HepG2 (cell line): ENCODE data around the gene RAB2B. TPM values are rescaled to one million over a fixed set of nuclear protein-coding genes. Genes with fewer than 3 reads are reported as not detected.

ENCODE experiments used
- ATF7 ChIP-seq, 2 experiments: fragments of 450-650 bp in 1 of 2; sonication (generic) in 1 of 2; formaldehyde crosslinking in 1 of 2; IDR thresholded peaks; 2 replicates each; pipeline versions ENCODE4 v1.4.0 to v1.6.1; 2016 to 2020; ENCODE audit warnings: antibody characterized with exemption in 1 of 2, mild to moderate bottlenecking in 1 of 2, missing genetic modification reagents in 1 of 2
- CBX1 ChIP-seq: IDR thresholded peaks from one replicate; pipeline ENCODE4 v1.6.1; 2016; ENCODE audit warnings: antibody characterized with exemption, low read depth
- CBX5 ChIP-seq: sonication (generic); formaldehyde crosslinking; IDR thresholded peaks from 2 replicates; pipeline ENCODE4 v1.4.0; 2020; ENCODE audit warnings: missing genetic modification reagents, borderline replicate concordance
- CEBPG ChIP-seq: IDR thresholded peaks from 2 replicates; pipeline ENCODE4 v1.6.1; 2016
- HINFP ChIP-seq: sonication (generic); formaldehyde crosslinking; IDR thresholded peaks from 2 replicates; pipeline ENCODE4 v1.4.0; 2020; ENCODE audit warnings: low read depth, mild to moderate bottlenecking, missing genetic modification reagents
- HNF1A ChIP-seq, 2 experiments: sonication (generic) in 1 of 2; formaldehyde crosslinking in 1 of 2; IDR thresholded peaks; 2 replicates each; pipeline versions ENCODE4 v1.4.0 to v1.6.1; 2016 to 2020; ENCODE audit warnings: borderline replicate concordance in 1 of 2, low read depth in 1 of 2, mild to moderate bottlenecking in 1 of 2, missing genetic modification reagents in 1 of 2
- JUND ChIP-seq: sonication (generic); formaldehyde crosslinking; IDR thresholded peaks from 2 replicates; pipeline ENCODE4 v1.8.0; 2022; ENCODE audit warnings: mild to moderate bottlenecking, missing genetic modification reagents
- KDM4B ChIP-seq: sonication (generic); formaldehyde crosslinking; IDR thresholded peaks from 2 replicates; pipeline ENCODE4 v1.4.0; 2020; ENCODE audit warnings: missing genetic modification reagents
- MED8 ChIP-seq: sonication (generic); formaldehyde crosslinking; IDR thresholded peaks from 2 replicates; pipeline ENCODE4 v1.8.1; 2023; ENCODE audit warnings: mild to moderate bottlenecking, missing genetic modification reagents; ENCODE audit not compliant: insufficient replicate concordance
- MTF2 ChIP-seq: sonication (generic); formaldehyde crosslinking; IDR thresholded peaks from 2 replicates; pipeline ENCODE4 v1.5.0; 2020; ENCODE audit warnings: missing genetic modification reagents, borderline replicate concordance
- NCOA1 ChIP-seq: sonication (generic); formaldehyde crosslinking; IDR thresholded peaks from 2 replicates; pipeline ENCODE4 v1.9.0; 2021; ENCODE audit warnings: missing genetic modification reagents
- NFYC ChIP-seq: IDR thresholded peaks from 2 replicates; pipeline ENCODE4 v1.6.1; 2016; ENCODE audit warnings: missing genetic modification reagents, missing compliant biosample characterization
- POLR2G ChIP-seq: fragments of 200-400 bp; formaldehyde crosslinking; IDR thresholded peaks from 2 replicates; pipeline ENCODE4 v1.6.1; 2018; ENCODE audit warnings: mild to moderate bottlenecking, low read depth, low read length, moderate library complexity
- SETDB1 ChIP-seq: sonication (generic); formaldehyde crosslinking; IDR thresholded peaks from 2 replicates; pipeline ENCODE4 v1.5.1; 2020; ENCODE audit warnings: missing genetic modification reagents, mild to moderate bottlenecking, borderline replicate concordance
- SOX5 ChIP-seq: IDR thresholded peaks from 2 replicates; pipeline ENCODE4 v1.6.1; 2016; ENCODE audit warnings: borderline replicate concordance
- SP4 ChIP-seq: sonication (generic); formaldehyde crosslinking; IDR thresholded peaks from 2 replicates; pipeline ENCODE4 v1.8.1; 2023; ENCODE audit warnings: mild to moderate bottlenecking, missing genetic modification reagents
- SP5 ChIP-seq: IDR thresholded peaks from 2 replicates; pipeline ENCODE4 v1.6.1; 2016; ENCODE audit warnings: low read depth, borderline replicate concordance
- SRSF1 ChIP-seq: fragments of 200-400 bp; formaldehyde crosslinking; optimal IDR thresholded peaks from 2 replicates; pipeline ENCODE3; 2017; ENCODE audit warnings: mild to moderate bottlenecking, low read depth, low read length, moderate library complexity
- U2AF2 ChIP-seq: fragments of 200-400 bp; formaldehyde crosslinking; IDR thresholded peaks from 2 replicates; pipeline ENCODE4 v1.6.1; 2017; ENCODE audit warnings: low read depth, mild to moderate bottlenecking, low read length
- YY1 ChIP-seq: IDR thresholded peaks from 2 replicates; pipeline ENCODE4 v1.6.1; 2011; ENCODE audit warnings: low read length, low read depth, moderate library complexity, mild to moderate bottlenecking; ENCODE audit not compliant: insufficient read depth, insufficient replicate concordance
- ZNF251 ChIP-seq: sonication (generic); formaldehyde crosslinking; IDR thresholded peaks from 2 replicates; pipeline ENCODE4 v1.9.0; 2021; ENCODE audit warnings: mild to moderate bottlenecking, missing genetic modification reagents
- ZNF644 ChIP-seq: IDR thresholded peaks from 2 replicates; pipeline ENCODE4 v1.6.1; 2016; ENCODE audit warnings: low read depth
- polyA plus RNA-seq, 8 experiments: library from polyadenylated mRNA; depleted of rRNA in 3 of 8; stranded (reverse) in 7 of 8; unstranded in 1 of 8; fragments of >200 nt; fragmentation: Illumina TruSeq in 4 of 8; extraction: Trizol in 4 of 8; gene quantifications; 2 replicates each; pipeline versions ENCODE4 v1.2.1 to v1.2.3, GENCODE V29; 2011 to 2016; ENCODE audit warnings: low read depth in 4 of 8, missing spikeins in 1 of 8, mixed read lengths in 1 of 8; ENCODE audit not compliant: insufficient read depth in 1 of 8
- total RNA-seq, 5 experiments: library from RNA; depleted of rRNA; stranded (reverse); fragments of >200 nt; fragmentation: Illumina TruSeq; extraction: Trizol; gene quantifications; 2 replicates each; pipeline ENCODE4 v1.2.3, GENCODE V29; 2016; ENCODE audit warnings: low read depth in 1 of 5
- TF ChIP-seq, protein P1 (sequence below): sonication (generic); formaldehyde crosslinking; IDR thresholded peaks from 2 replicates; pipeline ENCODE4 v1.8.1; 2023; ENCODE audit warnings: mild to moderate bottlenecking, moderate library complexity, missing genetic modification reagents

Gene RAB2B
- total and polyA plus RNA-seq, 2 of the 13 experiments (the other 11 are each of a cell fraction or from before 2014, with no cell fraction given), result 36.0 to 60.6 TPM

GRCh38 chr14:21510735-21511657 lies 34.2 kb upstream of the RAB2B start, which contains the start of gene METTL3 (continued):
- TF ChIP-seq HNF1A (IDR thresholded peaks at IDR 0.05; ENCODE audit: low read depth), result no peak; the same call in 1 of the 2 replicates
- TF ChIP-seq HNF1A (CRISPR knock-in tag; IDR thresholded peaks at IDR 0.05; ENCODE audit: borderline replicate concordance), result peak; percentile 52; the same call in 1 of the 2 replicates
- peak; percentile 49 for TF ChIP-seq SOX5 (CRISPR knock-in tag)
- 0 out of 2 replicates have a peak, but pooled peaks have one; percentile 32 for TF ChIP-seq MTF2 (CRISPR knock-in tag)
- TF ChIP-seq ZNF251 (CRISPR knock-in tag), result no peak; the same call in 1 of the 2 replicates
- no peak for TF ChIP-seq ZNF644 (CRISPR knock-in tag)
- no peak for TF ChIP-seq SETDB1
- TF ChIP-seq SRSF1, result no peak
- TF ChIP-seq U2AF2, result no peak
- no peak; the same call in none of the 2 replicates for TF ChIP-seq HINFP
- no peak; the same call in 1 of the 2 replicates for TF ChIP-seq SP5 (CRISPR knock-in tag)
- TF ChIP-seq NFYC, result peak; percentile 18; the same call in 1 of the 2 replicates
- TF ChIP-seq CBX1, result peak; percentile 96
- no peak for TF ChIP-seq ATF7 (IDR thresholded peaks at IDR 0.05)
- no peak for TF ChIP-seq ATF7 (CRISPR knock-in tag; IDR thresholded peaks at IDR 0.05)
- TF ChIP-seq CEBPG (CRISPR knock-in tag), result peak; percentile 56; the same call in 1 of the 2 replicates
- peak; percentile 100 for TF ChIP-seq YY1
- TF ChIP-seq CBX5 (CRISPR knock-in tag), result no peak; the same call in 1 of the 2 replicates
- peak; percentile 68; the same call in 1 of the 2 replicates for TF ChIP-seq JUND (CRISPR knock-in tag)
- peak; percentile 97 for TF ChIP-seq POLR2G
- peak; percentile 32; the same call in 1 of the 2 replicates for TF ChIP-seq NCOA1 (CRISPR knock-in tag)
- peak; percentile 93 for TF ChIP-seq SP4 (CRISPR knock-in tag)
- TF ChIP-seq, protein P1, sequence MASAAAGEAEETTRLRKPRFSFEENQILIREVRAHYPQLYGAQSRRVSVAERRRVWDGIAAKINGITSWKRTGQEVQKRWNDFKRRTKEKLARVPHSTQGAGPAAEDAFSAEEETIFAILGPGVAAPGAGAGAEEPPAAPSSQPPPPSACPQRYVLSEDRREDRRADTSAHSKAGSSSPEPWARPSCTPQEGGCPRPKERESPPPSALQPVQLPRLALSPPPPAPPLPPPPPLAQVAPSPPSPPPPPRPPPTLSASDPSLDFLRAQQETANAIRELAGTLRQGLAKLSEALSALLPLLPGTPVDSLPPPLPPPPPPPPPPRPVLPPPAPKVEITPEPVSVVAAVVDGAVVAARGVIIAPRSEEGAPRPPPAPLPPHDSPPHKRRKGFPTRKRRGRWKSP (CRISPR knock-in tag), result peak; percentile 95
- TF ChIP-seq KDM4B (CRISPR knock-in tag), result peak; percentile 84
- TF ChIP-seq MED8 (CRISPR knock-in tag), result peak; percentile 89
